Measurements from ENCODE around the gene NEDD9.

NEDD9 gene

GRCh38 chr6:11198663-11199603 is 33.5 kb downstream of the NEDD9 start:
- TF ChIP-seq CTCF (IDR thresholded peaks at IDR 0.05; ENCODE audit: low read depth, low read length), result no peak
- DNase-seq (ENCODE audit: low read depth, low spot score), result no peak
- no peak overlapping the region for H3K4me3 ChIP-seq (ENCODE audit: low read depth, low read length)
- in situ Hi-C loops (cut with HindIII; ENCODE audit: low sequenced_read_pairs), result no loop called here

GRCh38 chr6:11197850-11198249 is 34.6 kb downstream of the NEDD9 start:
- no peak overlapping the region for H3K4me3 ChIP-seq (ENCODE audit: low read depth, low read length)
- in situ Hi-C loops (cut with HindIII; ENCODE audit: low sequenced_read_pairs), result no loop called here
- no peak for DNase-seq (ENCODE audit: low read depth, low spot score)

GRCh38 chr6:11197175-11197536 is 35.3 kb downstream of the NEDD9 start:
- in situ Hi-C loops (cut with HindIII; ENCODE audit: low sequenced_read_pairs), result no loop called here
- peak; percentile 92 for DNase-seq (ENCODE audit: low read depth, low spot score)
- H3K4me3 ChIP-seq (ENCODE audit: low read depth, low read length), result no peak overlapping the region
- TF ChIP-seq CTCF (IDR thresholded peaks at IDR 0.05; ENCODE audit: low read depth, low read length), result no peak

More at GRCh38 chr6:11197850-11198249, 34.6 kb downstream of the NEDD9 start:
- TF ChIP-seq CTCF (IDR thresholded peaks at IDR 0.05; ENCODE audit: low read depth, low read length), result no peak

- in situ Hi-C loops (cut with HindIII; ENCODE audit: low sequenced_read_pairs), result no loop called here
- TF ChIP-seq CTCF (IDR thresholded peaks at IDR 0.05; ENCODE audit: low read depth, low read length), result no peak
- peak overlapping the region; percentile 5 for H3K4me3 ChIP-seq (ENCODE audit: low read depth, low read length)
- peak; percentile 93 for DNase-seq (ENCODE audit: low read depth, low spot score)
Observed at GRCh38 chr6:11196511-11197174, 35.8 kb downstream of the NEDD9 start.

- in situ Hi-C loops (cut with HindIII; ENCODE audit: low sequenced_read_pairs), result no loop called here
- no peak overlapping the region for H3K4me3 ChIP-seq (ENCODE audit: low read depth, low read length)
- TF ChIP-seq CTCF (IDR thresholded peaks at IDR 0.05; ENCODE audit: low read depth, low read length), result no peak
- peak; percentile 89 for DNase-seq (ENCODE audit: low read depth, low spot score)
Observed at GRCh38 chr6:11194356-11195218, 37.9 kb downstream of the NEDD9 start.

- H3K4me3 ChIP-seq (ENCODE audit: low read depth, low read length), result no peak overlapping the region
- no peak for DNase-seq (ENCODE audit: low read depth, low spot score)
- in situ Hi-C loops (cut with HindIII; ENCODE audit: low sequenced_read_pairs), result no loop called here
- no peak for TF ChIP-seq CTCF (IDR thresholded peaks at IDR 0.05; ENCODE audit: low read depth, low read length)
Observed at GRCh38 chr6:11193434-11193833, 39.0 kb downstream of the NEDD9 start.

Measured in astrocyte of the spinal cord (primary cell).